ENCODE measurements around the gene ZFYVE19.
A peak's percentile ranks its signal among the peaks of the same experiment; 100 is the strongest.
"Not testable (repeated sequence)": the region's sequence is repeated elsewhere in the genome, so short reads cannot be mapped to it uniquely, and the experiment has no call there.

ZFYVE19 gene

GRCh38 chr15:40845511-40846284 is 38.8 kb downstream of the ZFYVE19 start:
- DNase-seq (ENCODE audit: extremely low read depth in 1 of 2, low read depth in 1 of 2) = no peak

GRCh38 chr15:40846841-40847222 is 39.9 kb downstream of the ZFYVE19 start:
- DNase-seq (ENCODE audit: extremely low read depth in 1 of 2, low read depth in 1 of 2) = no peak

- no peak for DNase-seq (ENCODE audit: extremely low read depth in 1 of 2, low read depth in 1 of 2)
Observed at GRCh38 chr15:40847223-40847961, 40.5 kb downstream of the ZFYVE19 start.

- DNase-seq (ENCODE audit: extremely low read depth in 1 of 2, low read depth in 1 of 2) = no peak
Observed at GRCh38 chr15:40850576-40851112, 43.8 kb downstream of the ZFYVE19 start.

- no peak for DNase-seq (ENCODE audit: extremely low read depth in 1 of 2, low read depth in 1 of 2)
Observed at GRCh38 chr15:40852529-40852928, 45.6 kb downstream of the ZFYVE19 start.

GRCh38 chr15:40853241-40853890 is 46.5 kb downstream of the ZFYVE19 start:
- no peak for DNase-seq (ENCODE audit: extremely low read depth in 1 of 2, low read depth in 1 of 2)

GRCh38 chr15:40854161-40854560 is 47.3 kb downstream of the ZFYVE19 start:
- DNase-seq (ENCODE audit: extremely low read depth in 1 of 2, low read depth in 1 of 2) = no peak

GRCh38 chr15:40855706-40856234 is 48.9 kb downstream of the ZFYVE19 start:
- DNase-seq (ENCODE audit: extremely low read depth in 1 of 2, low read depth in 1 of 2) = no peak

GRCh38 chr15:40856746-40857145 is 49.9 kb downstream of the ZFYVE19 start:
- DNase-seq (ENCODE audit: extremely low read depth in 1 of 2, low read depth in 1 of 2) = no peak

- DNase-seq (ENCODE audit: extremely low read depth in 1 of 2, low read depth in 1 of 2) = peak in 1 of 2 donors; percentile 50
Observed at GRCh38 chr15:40857601-40858341, 50.9 kb downstream of the ZFYVE19 start.

- no peak for DNase-seq (ENCODE audit: extremely low read depth in 1 of 2, low read depth in 1 of 2)
Observed at GRCh38 chr15:40858706-40859105, 51.8 kb downstream of the ZFYVE19 start.

GRCh38 chr15:40859206-40859851 is 52.4 kb downstream of the ZFYVE19 start:
- DNase-seq (ENCODE audit: extremely low read depth in 1 of 2, low read depth in 1 of 2) = peak; percentile 49 to 73

- not testable (repeated sequence) for DNase-seq (ENCODE audit: extremely low read depth in 1 of 2, low read depth in 1 of 2)
Observed at GRCh38 chr15:40861147-40861546, 54.3 kb downstream of the ZFYVE19 start.

GRCh38 chr15:40863660-40864270 is 56.9 kb downstream of the ZFYVE19 start:
- no peak for DNase-seq (ENCODE audit: extremely low read depth in 1 of 2, low read depth in 1 of 2)

Data from stimulated activated CD8-positive, alpha-beta memory T cell treated with anti-CD3 and anti-CD28 coated beads, Interleukin-7, amount 100 ng/mL, for 48 hours (primary cell).